Activated naive CD4-positive, alpha-beta T cell treated with anti-CD3 and anti-CD28 coated beads, Interleukin-2, amount 50 U/mL, for 24 hours (primary cell): Measurements from ENCODE around the gene GIPC1.
"Not testable (repeated sequence)": the region's sequence is repeated elsewhere in the genome, so short reads cannot be mapped to it uniquely, and the experiment has no call there.

Source experiments
- H3K27ac Mint-ChIP-seq: one replicate; pipeline ENCODE4 v1.8.0; 2021; ENCODE audit warnings: mild to moderate bottlenecking, mixed read lengths
- H3K27me3 Mint-ChIP-seq: one replicate; pipeline ENCODE4 v1.8.0; 2021; ENCODE audit warnings: mixed read lengths
- H3K36me3 Mint-ChIP-seq: one replicate; pipeline ENCODE4 v1.8.0; 2021; ENCODE audit warnings: mixed read lengths
- H3K4me1 Mint-ChIP-seq: one replicate; pipeline ENCODE4 v1.8.0; 2021; ENCODE audit warnings: mixed read lengths
- H3K4me3 Mint-ChIP-seq: one replicate; pipeline ENCODE4 v1.8.0; 2021; ENCODE audit warnings: mild to moderate bottlenecking, mixed read lengths
- H3K9me3 Mint-ChIP-seq: one replicate; pipeline ENCODE4 v1.8.0; 2021; ENCODE audit warnings: mixed read lengths

GIPC1 gene

DNA sequence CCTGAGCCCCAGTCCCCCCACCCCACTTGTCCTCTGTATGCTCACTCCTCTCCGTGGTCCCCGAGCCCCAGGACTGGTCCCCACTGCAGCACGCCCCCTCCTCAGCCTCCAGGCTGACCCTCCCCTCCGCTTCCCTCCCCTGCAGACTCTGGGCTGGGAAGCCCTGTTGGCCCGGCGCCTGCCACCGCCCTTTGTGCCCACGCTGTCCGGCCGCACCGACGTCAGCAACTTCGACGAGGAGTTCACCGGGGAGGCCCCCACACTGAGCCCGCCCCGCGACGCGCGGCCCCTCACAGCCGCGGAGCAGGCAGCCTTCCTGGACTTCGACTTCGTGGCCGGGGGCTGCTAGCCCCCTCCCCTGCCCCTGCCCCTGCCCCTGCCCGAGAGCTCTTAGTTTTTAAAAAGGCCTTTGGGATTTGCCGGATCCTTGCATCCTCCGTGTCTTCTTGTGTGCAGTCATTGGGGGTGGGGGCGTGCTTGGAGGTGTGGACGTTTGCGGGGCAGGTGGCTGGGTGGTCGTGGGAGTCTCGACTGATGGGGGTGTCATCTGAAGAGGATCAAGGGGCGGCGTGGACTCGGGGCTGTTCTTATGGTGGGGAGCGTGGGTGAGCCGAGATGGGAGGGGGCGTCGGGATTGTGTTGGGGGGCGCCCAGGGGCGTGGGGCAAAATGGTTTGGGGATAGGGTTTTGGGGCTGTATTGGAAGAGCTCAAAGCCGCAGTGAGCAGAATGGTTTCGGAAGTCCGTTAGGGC is 24.3 kb downstream of the GIPC1 start:
- peaks cover 28% of the 10 kb centered on the region for H3K4me1 Mint-ChIP-seq
- H3K27ac Mint-ChIP-seq = no peak overlapping the region
- H3K36me3 Mint-ChIP-seq = peaks cover 2% of the 10 kb centered on the region
- no peaks in the 10 kb centered on the region for H3K9me3 Mint-ChIP-seq
- no peak overlapping the region for H3K4me3 Mint-ChIP-seq
- peaks cover 14% of the 10 kb centered on the region for H3K27me3 Mint-ChIP-seq

DNA sequence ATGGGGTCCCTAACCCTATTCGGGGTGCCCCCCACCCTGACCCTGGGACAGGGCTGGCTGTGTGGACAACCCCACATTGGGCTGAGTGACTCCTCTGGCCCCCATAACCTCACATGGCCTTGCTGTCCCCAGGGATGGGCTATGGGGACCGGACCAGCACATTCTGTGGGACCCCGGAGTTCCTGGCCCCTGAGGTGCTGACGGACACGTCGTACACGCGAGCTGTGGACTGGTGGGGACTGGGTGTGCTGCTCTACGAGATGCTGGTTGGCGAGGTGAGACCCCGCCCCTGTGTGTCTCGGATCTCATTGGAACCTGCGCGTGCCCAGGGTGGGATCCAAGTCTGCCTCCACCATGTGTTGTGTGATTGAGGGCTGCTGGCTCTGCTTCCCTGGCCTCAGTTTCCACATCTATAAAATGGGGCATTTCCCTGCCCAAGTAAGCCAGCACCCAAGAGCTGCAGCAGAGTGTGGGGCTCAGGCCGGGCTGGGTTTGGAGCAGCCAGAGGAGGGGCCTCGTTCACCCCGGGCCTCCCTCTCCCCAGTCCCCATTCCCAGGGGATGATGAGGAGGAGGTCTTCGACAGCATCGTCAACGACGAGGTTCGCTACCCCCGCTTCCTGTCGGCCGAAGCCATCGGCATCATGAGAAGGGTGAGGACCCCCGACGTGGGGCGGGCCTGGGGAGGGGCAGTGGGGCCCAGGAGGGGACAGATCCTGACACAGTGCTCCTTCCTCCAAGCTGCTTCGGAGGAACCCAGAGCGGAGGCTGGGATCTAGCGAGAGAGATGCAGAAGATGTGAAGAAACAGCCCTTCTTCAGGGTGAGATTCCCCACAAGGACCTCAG is 25.7 kb downstream of the GIPC1 start:
- no peak overlapping the region for H3K27ac Mint-ChIP-seq
- peaks cover 11% of the 10 kb centered on the region for H3K27me3 Mint-ChIP-seq
- peaks cover 16% of the 10 kb centered on the region for H3K4me1 Mint-ChIP-seq
- H3K36me3 Mint-ChIP-seq = peaks cover 2% of the 10 kb centered on the region
- no peak overlapping the region for H3K4me3 Mint-ChIP-seq
- no peaks in the 10 kb centered on the region for H3K9me3 Mint-ChIP-seq

DNA sequence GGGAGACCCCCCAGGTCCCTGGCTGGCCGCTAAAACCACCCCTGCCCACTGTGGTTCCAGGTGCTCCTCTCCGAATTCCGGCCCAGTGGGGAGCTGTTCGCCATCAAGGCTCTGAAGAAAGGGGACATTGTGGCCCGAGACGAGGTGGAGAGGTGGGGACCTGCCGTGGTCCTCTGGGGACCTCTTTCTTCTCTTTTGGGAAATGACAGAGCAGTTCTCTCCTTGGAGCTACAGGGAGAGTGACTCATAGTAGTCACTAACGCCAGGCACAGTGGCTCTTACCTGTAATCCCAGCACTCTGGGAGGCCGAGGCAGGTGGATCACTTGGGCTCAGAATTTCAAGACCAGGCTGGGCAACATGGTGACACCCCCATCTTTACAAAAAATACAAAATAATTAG is 28.1 kb downstream of the GIPC1 start:
- H3K4me1 Mint-ChIP-seq = peaks cover 2% of the 10 kb centered on the region
- H3K9me3 Mint-ChIP-seq = no peaks in the 10 kb centered on the region
- peaks cover 2% of the 10 kb centered on the region for H3K36me3 Mint-ChIP-seq

DNA sequence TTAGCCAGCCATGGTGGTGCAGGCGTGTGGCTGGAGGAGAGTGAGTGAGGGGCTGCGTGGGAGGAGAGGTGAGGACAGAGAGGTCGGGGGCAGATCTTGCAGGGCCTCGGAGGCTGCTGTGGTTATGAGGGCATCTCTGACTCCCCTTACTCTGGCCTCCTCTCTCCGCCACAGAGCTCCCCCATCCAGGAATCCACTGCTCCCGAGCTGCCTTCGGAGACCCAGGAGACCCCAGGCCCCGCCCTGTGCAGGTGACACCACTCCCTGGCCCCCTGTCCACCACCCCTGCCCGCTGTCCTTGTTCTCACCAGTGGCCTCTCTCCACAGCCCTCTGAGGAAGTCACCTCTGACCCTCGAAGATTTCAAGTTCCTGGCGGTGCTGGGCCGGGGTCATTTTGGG is 28.5 kb downstream of the GIPC1 start:
- H3K36me3 Mint-ChIP-seq = peaks cover 2% of the 10 kb centered on the region

More for the DNA sequence above, 28.1 kb downstream of the GIPC1 start:
- Mint-ChIP-seq H3K4me3 (no peak overlapping the region), H3K27me3 (peaks cover under 1% of the 10 kb centered on the region), H3K27ac (no peak overlapping the region)

DNA sequence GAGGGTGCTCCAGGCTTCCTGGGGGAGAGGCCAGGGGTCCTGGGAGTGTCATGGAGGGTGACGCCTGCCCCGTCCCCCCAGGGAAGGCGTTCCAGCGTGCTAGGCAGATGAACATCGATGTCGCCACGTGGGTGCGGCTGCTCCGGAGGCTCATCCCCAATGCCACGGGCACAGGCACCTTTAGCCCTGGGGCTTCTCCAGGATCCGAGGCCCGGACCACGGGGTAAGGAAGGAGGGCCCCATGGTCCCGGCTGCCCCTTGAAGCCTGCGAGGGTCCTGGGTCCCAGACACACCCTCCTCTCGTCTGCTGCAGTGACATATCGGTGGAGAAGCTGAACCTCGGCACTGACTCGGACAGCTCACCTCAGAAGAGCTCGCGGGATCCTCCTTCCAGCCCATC is 32.2 kb downstream of the GIPC1 start:
- H3K4me3 Mint-ChIP-seq = no peak overlapping the region
- no peaks in the 10 kb centered on the region for H3K9me3 Mint-ChIP-seq
- H3K4me1 Mint-ChIP-seq = no peaks in the 10 kb centered on the region
- no peak overlapping the region for H3K27ac Mint-ChIP-seq
- peaks cover 6% of the 10 kb centered on the region for H3K36me3 Mint-ChIP-seq
- no peaks in the 10 kb centered on the region for H3K27me3 Mint-ChIP-seq

More for the DNA sequence above, 28.5 kb downstream of the GIPC1 start:
- Mint-ChIP-seq H3K27ac (peak overlapping the region; percentile 65), H3K27me3 (no peaks in the 10 kb centered on the region), H3K4me1 (no peaks in the 10 kb centered on the region), H3K4me3 (no peak overlapping the region), H3K9me3 (no peaks in the 10 kb centered on the region)

DNA sequence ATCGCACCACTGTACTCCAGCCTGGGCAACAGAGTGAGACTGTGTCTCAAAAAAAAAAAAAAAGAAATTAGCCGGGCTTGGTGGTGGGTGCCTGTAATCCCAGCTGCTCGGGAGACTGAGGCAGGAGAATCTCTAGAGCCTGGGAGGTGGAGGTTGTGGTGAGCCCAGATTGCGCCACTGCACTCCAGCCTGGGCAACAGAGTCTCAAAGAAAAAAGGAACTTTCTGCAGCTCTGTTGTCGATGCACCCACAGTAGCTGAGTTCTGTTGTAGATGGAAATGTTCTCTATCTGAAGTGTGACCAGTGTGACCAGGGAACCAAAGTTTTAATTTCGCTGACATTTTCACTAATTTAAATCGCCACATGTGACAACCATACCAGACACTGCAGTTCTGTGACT is 33.5 kb downstream of the GIPC1 start:
- H3K4me1 Mint-ChIP-seq, H3K4me3 Mint-ChIP-seq, H3K36me3 Mint-ChIP-seq, H3K27ac Mint-ChIP-seq, H3K9me3 Mint-ChIP-seq, H3K27me3 Mint-ChIP-seq: not testable (repeated sequence)

DNA sequence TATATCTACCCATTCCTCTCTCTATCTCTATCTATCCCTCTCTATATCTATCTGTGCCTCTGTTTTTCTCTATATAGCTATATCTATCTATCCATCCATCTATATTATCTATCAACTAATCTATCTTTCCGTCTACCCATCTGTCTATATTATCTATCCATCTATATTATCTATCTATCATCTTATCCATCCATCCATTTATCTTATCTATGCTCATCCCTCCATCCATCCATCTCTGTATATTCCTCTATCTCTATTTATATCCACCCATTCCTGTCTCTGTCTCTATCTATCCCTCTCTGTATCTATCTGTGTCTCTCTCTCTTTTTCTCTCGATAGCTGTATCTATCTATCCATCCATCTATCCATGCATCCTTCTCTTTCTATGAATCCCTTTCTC is 35.0 kb downstream of the GIPC1 start:
- no peaks in the 10 kb centered on the region for H3K9me3 Mint-ChIP-seq

DNA sequence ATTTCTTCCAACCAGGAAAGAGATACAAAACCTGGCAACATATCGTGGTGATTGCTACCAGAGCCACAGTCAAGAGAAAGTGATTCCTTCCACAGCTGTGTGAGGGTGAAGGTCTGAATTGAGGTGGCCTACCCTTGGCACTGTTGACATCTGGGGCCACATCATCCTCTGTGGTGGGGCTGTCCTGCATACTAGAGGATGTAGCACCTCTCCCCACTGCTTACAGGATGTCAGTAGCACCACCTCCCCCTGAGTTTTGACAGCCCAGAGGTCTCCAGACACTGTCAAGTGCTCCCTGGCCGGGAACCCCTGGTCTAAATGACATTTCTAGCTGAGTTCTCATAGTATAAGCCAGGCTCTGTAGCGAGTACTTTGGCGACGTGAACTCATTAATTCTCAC is 36.2 kb downstream of the GIPC1 start:
- no peaks in the 10 kb centered on the region for H3K9me3 Mint-ChIP-seq

More for the DNA sequence above, 35.0 kb downstream of the GIPC1 start:
- Mint-ChIP-seq H3K27ac (peak overlapping the region; percentile 78), H3K36me3 (peaks cover 7% of the 10 kb centered on the region), H3K27me3 (no peaks in the 10 kb centered on the region), H3K4me3 (no peak overlapping the region), H3K4me1 (peaks cover 1% of the 10 kb centered on the region)

DNA sequence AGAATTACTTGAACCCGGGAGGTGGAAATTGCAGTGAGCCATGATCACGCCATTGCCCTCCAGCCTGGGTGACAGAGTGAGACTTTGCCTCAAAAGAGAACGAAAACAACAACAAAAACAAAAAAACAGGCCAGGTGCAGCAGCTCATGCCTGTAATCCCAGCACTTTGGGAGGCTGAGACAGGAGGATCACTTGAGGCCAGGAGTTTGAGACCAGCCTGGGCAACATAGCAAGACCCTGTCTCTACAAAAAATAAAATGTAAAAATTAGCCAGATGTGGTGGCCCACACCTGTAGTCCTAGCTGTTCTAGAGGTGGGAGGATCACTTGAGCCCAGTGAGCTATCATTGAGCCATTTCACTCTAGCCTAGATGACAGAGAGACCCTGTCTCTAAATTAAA is 43.6 kb downstream of the GIPC1 start:
- H3K4me3 Mint-ChIP-seq, H3K27ac Mint-ChIP-seq, H3K27me3 Mint-ChIP-seq, H3K9me3 Mint-ChIP-seq: not testable (repeated sequence)
- H3K4me1 Mint-ChIP-seq = peaks cover 22% of the 10 kb centered on the region
- peaks cover 10% of the 10 kb centered on the region for H3K36me3 Mint-ChIP-seq

More for the DNA sequence above, 36.2 kb downstream of the GIPC1 start:
- no peaks in the 10 kb centered on the region for H3K27me3 Mint-ChIP-seq
- H3K4me3 Mint-ChIP-seq = no peak overlapping the region
- peaks cover 3% of the 10 kb centered on the region for H3K4me1 Mint-ChIP-seq
- H3K27ac Mint-ChIP-seq = no peak overlapping the region
- peaks cover 8% of the 10 kb centered on the region for H3K36me3 Mint-ChIP-seq

DNA sequence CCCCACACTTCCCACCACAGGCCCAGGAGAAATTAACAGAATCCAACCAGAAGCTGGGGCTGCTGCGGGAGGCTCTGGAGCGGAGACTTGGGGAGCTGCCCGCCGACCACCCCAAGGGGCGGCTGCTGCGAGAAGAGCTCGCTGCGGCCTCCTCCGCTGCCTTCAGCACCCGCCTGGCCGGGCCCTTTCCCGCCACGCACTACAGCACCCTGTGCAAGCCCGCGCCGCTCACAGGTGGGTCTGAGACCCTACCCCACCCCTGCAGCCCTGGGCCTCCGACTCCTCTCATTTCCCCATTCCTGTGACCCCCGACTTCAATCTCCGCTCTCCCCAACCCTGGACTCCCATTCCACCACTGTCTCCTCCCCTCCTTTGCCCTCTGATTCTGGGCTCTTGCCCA is 45.1 kb downstream of the GIPC1 start:
- H3K4me1 Mint-ChIP-seq = peaks cover 20% of the 10 kb centered on the region
- peaks cover 16% of the 10 kb centered on the region for H3K36me3 Mint-ChIP-seq
- no peak overlapping the region for H3K4me3 Mint-ChIP-seq
- no peak overlapping the region for H3K27ac Mint-ChIP-seq
- no peaks in the 10 kb centered on the region for H3K9me3 Mint-ChIP-seq
- H3K27me3 Mint-ChIP-seq = no peaks in the 10 kb centered on the region

DNA sequence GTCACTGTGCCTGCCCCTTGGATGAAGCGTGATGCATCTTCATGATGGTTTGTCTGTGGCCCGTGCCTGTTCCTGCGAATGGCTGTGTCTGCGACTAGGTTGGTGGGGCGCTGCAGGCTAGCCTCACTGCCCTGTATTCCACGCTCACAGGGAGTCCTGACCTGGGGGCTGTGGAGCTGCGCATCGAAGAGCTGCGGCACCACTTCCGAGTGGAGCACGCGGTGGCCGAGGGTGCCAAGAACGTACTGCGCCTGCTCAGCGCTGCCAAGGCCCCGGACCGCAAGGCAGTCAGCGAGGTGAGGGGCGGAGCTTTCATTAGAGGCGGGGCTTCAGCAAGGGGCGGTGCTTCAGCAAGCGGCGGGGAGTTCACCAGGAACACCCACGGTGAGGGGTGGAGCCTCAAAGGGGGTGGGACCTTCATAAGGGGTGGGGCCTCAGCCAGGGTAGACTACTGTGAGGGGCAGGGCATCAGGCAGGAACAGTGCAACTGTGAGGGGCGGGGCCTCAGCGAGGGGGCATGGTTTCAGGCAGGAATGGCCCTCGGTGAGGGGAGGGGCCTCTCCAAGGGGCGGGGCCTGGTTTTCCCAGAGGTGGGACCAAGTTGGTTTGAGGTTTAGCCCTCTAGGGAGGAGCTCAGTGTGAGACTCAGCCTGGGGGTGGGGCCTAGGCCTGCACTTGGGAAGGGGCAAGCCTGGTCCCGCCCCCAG is 45.6 kb downstream of the GIPC1 start:
- H3K4me1 Mint-ChIP-seq = peaks cover 18% of the 10 kb centered on the region
- peaks cover 16% of the 10 kb centered on the region for H3K36me3 Mint-ChIP-seq
- H3K27me3 Mint-ChIP-seq = no peaks in the 10 kb centered on the region
- no peak overlapping the region for H3K27ac Mint-ChIP-seq
- H3K9me3 Mint-ChIP-seq = no peaks in the 10 kb centered on the region
- no peak overlapping the region for H3K4me3 Mint-ChIP-seq

DNA sequence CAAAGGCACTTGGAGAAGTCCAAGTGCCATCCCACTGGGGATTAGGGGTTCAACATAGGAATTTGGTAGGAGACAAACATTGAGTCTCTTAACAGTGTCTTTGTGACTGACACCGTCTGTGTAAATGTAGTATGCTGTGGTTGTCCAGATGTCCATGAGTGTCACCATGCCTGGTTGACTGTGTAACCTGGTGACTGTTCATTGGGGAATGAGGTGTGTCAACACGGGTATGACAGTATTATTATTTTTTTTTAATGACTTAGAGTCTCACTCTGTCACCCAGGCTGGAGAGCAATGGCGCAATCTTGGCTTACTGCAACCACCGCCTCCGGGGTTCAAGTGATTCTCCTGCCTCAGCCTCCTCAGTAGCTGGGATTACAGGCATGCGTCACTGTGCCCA is 46.6 kb downstream of the GIPC1 start:
- no peaks in the 10 kb centered on the region for H3K27me3 Mint-ChIP-seq
- H3K36me3 Mint-ChIP-seq = peaks cover 14% of the 10 kb centered on the region
- H3K27ac Mint-ChIP-seq = peak overlapping the region; percentile 76
- no peak overlapping the region for H3K4me3 Mint-ChIP-seq
- peaks cover 23% of the 10 kb centered on the region for H3K4me1 Mint-ChIP-seq
- no peaks in the 10 kb centered on the region for H3K9me3 Mint-ChIP-seq

DNA sequence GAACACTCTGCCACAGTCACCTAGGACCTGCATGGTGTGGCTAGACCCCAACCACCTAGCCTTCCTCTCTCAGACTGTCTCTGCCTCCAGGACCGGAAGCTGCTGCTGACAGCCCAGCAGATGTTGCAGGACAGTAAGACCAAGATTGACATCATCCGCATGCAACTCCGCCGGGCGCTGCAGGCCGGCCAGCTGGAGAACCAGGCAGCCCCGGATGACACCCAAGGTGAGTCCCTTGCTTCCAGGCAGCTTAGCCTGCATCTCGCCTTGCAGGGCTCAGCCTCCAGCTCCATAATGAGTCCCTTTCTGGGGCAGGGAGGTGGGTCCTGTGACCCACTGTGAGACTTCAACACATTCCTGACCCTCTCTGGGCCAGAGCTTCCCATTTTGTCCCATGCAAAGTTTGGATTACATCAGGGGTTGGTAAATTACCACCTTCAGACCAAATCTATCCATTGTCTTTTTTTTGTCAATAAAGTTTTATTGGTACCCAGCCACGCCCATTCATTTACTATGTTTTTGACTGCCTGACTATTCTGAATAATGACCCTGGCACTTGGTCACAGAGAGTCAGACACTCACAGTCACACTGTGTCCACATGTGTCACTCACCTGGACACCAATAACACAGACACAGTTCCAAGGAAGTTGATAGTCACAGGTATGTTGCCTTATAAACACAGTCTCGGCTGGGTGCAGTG is 49.4 kb downstream of the GIPC1 start:
- Mint-ChIP-seq H3K27ac (no peak overlapping the region), H3K4me1 (peaks cover 30% of the 10 kb centered on the region), H3K4me3 (no peak overlapping the region), H3K9me3 (no peaks in the 10 kb centered on the region), H3K36me3 (peaks cover 18% of the 10 kb centered on the region), H3K27me3 (no peaks in the 10 kb centered on the region)

DNA sequence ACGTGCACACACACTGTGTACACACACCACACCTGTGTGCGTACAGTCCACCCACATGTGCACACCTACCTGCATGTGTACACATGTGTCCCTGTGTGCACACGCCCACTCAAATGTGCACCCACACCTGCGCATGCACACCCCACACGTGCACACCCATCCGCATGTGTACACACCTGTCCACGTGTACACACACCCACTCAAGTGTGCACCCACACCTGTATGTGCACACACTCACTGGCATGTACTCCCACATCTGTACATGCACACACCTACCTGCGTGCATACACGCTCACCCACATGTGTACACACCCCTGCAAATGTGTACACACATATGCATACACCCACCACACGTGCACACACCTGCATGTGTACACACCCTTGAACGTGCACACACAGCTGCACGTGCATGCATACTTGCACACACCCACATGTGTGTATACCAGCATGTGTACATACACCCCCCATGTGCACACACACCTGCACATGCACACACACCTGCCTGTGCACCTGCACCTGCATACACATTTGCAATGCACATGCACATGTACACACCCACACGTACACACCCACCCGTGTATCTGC is 52.2 kb downstream of the GIPC1 start:
- Mint-ChIP-seq H3K27ac (no peak overlapping the region), H3K9me3 (no peaks in the 10 kb centered on the region), H3K36me3 (peaks cover 15% of the 10 kb centered on the region), H3K4me1 (peaks cover 39% of the 10 kb centered on the region), H3K27me3 (no peaks in the 10 kb centered on the region), H3K4me3 (no peak overlapping the region)
